ENCODE results near the gene EEFSEC. TPM values are rescaled to one million over a fixed set of nuclear protein-coding genes. Genes with fewer than 3 reads are reported as not detected.

The EEFSEC gene
- total RNA-seq, 4 donors from 2014 or later = 11.5 to 18.7 (median 14.9) TPM

GRCh38 chr3:128349963-128350599 lies 196.8 kb downstream of the EEFSEC start:
- no peak overlapping the region for H3K4me3 ChIP-seq
- H3K9me3 ChIP-seq = no peaks in the 10 kb centered on the region
- peaks cover 0 to 20% (median 0%) of the 10 kb centered on the region in 3 donors for H3K36me3 ChIP-seq
- TF ChIP-seq POLR2A (IDR thresholded peaks at IDR 0.05) = no peak
- TF ChIP-seq, protein P1, sequence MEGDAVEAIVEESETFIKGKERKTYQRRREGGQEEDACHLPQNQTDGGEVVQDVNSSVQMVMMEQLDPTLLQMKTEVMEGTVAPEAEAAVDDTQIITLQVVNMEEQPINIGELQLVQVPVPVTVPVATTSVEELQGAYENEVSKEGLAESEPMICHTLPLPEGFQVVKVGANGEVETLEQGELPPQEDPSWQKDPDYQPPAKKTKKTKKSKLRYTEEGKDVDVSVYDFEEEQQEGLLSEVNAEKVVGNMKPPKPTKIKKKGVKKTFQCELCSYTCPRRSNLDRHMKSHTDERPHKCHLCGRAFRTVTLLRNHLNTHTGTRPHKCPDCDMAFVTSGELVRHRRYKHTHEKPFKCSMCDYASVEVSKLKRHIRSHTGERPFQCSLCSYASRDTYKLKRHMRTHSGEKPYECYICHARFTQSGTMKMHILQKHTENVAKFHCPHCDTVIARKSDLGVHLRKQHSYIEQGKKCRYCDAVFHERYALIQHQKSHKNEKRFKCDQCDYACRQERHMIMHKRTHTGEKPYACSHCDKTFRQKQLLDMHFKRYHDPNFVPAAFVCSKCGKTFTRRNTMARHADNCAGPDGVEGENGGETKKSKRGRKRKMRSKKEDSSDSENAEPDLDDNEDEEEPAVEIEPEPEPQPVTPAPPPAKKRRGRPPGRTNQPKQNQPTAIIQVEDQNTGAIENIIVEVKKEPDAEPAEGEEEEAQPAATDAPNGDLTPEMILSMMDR (IDR thresholded peaks at IDR 0.05) = no peak
- peaks cover 0 to 36% (median 0%) of the 10 kb centered on the region in 3 donors for H3K4me1 ChIP-seq
- intact Hi-C loops (cut with DNase I) = no loop called here
- no peak for DNase-seq
- 48 to 100% methylated on average over 1 to 5 of the region's 12 CpGs for WGBS, 2 donors
- H3K27me3 ChIP-seq = no peaks in the 10 kb centered on the region
- no peak overlapping the region for H3K27ac ChIP-seq

DNA sequence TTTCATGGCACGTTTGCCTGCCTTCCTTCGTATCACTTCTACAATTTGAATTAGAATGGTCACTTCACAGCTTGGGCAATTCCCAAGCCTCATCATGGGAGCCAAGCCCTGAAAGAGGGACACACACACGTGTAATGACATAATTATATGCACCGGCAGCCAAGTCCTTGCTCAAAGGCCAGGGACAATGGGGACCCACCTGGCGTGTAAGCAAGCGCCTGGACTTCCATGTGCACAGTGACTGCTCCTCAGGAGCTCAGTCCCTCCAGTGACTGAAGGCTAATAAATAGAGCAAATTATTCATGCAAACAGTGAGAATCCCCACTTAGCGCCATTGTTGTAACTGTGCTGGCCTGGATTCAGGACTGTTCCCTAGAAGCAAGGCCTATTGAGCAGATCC lies 198.3 kb downstream of the EEFSEC start:
- no peaks in the 10 kb centered on the region for H3K9me3 ChIP-seq
- H3K27ac ChIP-seq = no peak overlapping the region
- DNase-seq = no peak
- intact Hi-C loops (cut with DNase I) = no loop called here
- 98% methylated on average over 7 of the region's 7 CpGs for WGBS, 2 donors
- TF ChIP-seq POLR2A (IDR thresholded peaks at IDR 0.05) = no peak
- TF ChIP-seq, protein P1 (IDR thresholded peaks at IDR 0.05) = no peak
- peaks cover 0 to 20% (median 0%) of the 10 kb centered on the region in 3 donors for H3K36me3 ChIP-seq
- no peaks in the 10 kb centered on the region for H3K27me3 ChIP-seq
- H3K4me1 ChIP-seq = peaks cover 0 to 36% (median 0%) of the 10 kb centered on the region in 3 donors
- no peak overlapping the region for H3K4me3 ChIP-seq

DNA sequence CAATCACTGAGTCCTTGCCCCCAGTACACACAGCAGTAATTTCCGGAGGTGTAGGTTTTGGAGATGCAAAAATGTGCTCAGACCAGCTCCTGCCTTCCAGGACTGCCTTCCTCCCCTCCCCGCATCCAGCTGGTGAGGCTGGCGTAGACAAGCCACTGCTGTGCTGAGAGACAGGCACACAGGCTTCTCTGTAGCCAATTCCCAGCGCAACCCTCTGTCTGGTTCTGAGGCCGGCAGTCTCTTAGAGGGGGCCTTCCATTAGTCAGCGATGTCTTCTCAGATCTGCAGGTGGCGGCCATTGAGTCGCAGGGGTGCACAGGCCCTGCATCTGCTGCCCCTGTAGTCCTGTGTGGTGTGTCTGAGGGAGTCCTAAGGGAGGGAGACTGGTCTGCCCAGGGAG lies 199.0 kb downstream of the EEFSEC start:
- Histone ChIP-seq H3K36me3 (peaks cover 0 to 20% (median 0%) of the 10 kb centered on the region in 3 donors), H3K27ac (no peak overlapping the region), H3K4me3 (no peak overlapping the region), H3K4me1 (peaks cover 0 to 36% (median 0%) of the 10 kb centered on the region in 3 donors), H3K27me3 (no peaks in the 10 kb centered on the region), H3K9me3 (no peaks in the 10 kb centered on the region)
- TF ChIP-seq, protein P1 (IDR thresholded peaks at IDR 0.05) = no peak
- no peak for DNase-seq
- intact Hi-C loops (cut with DNase I) = no loop called here
- WGBS, 2 donors = 97 to 100% methylated on average over 2 to 6 of the region's 8 CpGs

DNA sequence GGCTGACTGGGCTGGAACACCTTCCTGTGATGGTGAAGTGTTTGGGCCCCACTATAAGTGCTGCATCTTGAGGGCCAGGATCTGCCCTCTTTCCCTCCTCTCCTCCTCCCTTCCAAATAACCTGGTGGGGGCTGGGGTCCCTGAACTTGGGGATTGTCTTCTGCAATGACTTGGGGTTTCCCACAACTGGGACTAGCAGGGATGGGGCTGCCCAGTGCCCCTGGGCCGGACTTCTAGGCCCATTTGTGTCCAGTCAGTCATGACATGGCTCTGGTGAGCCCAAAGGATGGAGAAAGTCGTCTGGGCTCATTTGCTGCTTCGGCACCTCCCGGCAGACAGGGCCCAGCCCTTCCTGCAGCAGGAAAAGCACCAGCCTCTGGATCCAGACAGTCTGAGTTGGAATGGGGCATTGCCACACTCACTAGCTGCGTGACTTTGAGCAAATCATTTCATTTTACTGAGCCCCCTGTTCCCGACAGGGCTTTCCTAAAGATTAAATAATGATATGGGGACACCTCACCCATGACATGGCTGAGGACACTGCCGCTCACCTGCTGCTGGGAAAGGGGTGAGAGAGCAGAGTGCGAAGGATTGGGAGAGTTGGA lies 200.2 kb downstream of the EEFSEC start:
- Histone ChIP-seq H3K27me3 (no peaks in the 10 kb centered on the region), H3K4me1 (peaks cover 0 to 36% (median 0%) of the 10 kb centered on the region in 3 donors), H3K4me3 (no peak overlapping the region), H3K9me3 (no peaks in the 10 kb centered on the region), H3K36me3 (peaks cover 0 to 26% (median 3%) of the 10 kb centered on the region in 3 donors), H3K27ac (no peak overlapping the region)
- WGBS, 2 donors = 71 to 95% methylated on average over 3 to 7 of the region's 8 CpGs
- intact Hi-C loops (cut with DNase I) = no loop called here
- TF ChIP-seq POLR2A (IDR thresholded peaks at IDR 0.05) = no peak
- TF ChIP-seq, protein P1 (IDR thresholded peaks at IDR 0.05) = no peak
- DNase-seq = no peak

GRCh38 chr3:128353991-128354687 lies 200.9 kb downstream of the EEFSEC start:
- no peak overlapping the region for H3K4me3 ChIP-seq
- H3K4me1 ChIP-seq = peaks cover 0 to 31% (median 0%) of the 10 kb centered on the region in 3 donors
- H3K36me3 ChIP-seq = peaks cover 0 to 32% (median 4%) of the 10 kb centered on the region in 3 donors
- no peak for DNase-seq
- no peak for TF ChIP-seq POLR2A (IDR thresholded peaks at IDR 0.05)
- TF ChIP-seq, protein P1 (IDR thresholded peaks at IDR 0.05) = no peak
- H3K27ac ChIP-seq = no peak overlapping the region
- no peaks in the 10 kb centered on the region for H3K9me3 ChIP-seq
- WGBS, 2 donors = 86 to 87% methylated on average over 10 of the region's 10 CpGs
- intact Hi-C loops (cut with DNase I) = no loop called here
- H3K27me3 ChIP-seq = no peaks in the 10 kb centered on the region

All from esophagus squamous epithelium (tissue), 5 donors.